Type B pancreatic cell (in vitro differentiated cells): ENCODE results near the gene SCARB1. TPM values are rescaled to one million over a fixed set of nuclear protein-coding genes. Genes with fewer than 3 reads are reported as not detected.

ENCODE experiments used
- DNase-seq: peaks from one replicate; pipeline ENCODE4 v3.0.0; 2021; ENCODE audit warnings: mixed read lengths; ENCODE audit not compliant: unreplicated experiment; ENCODE audit errors: extremely low spot score
- H3K27ac Mint-ChIP-seq: 2 replicates; pipeline ENCODE4 v1.8.0; 2021; ENCODE audit warnings: mild to moderate bottlenecking, mixed read lengths
- H3K27me3 Mint-ChIP-seq: 2 replicates; pipeline ENCODE4 v1.8.0; 2021; ENCODE audit warnings: mixed read lengths
- H3K36me3 Mint-ChIP-seq: 2 replicates; pipeline ENCODE4 v1.8.0; 2021; ENCODE audit warnings: mixed read lengths
- H3K4me1 Mint-ChIP-seq: one replicate; pipeline ENCODE4 v1.8.0; 2021; ENCODE audit warnings: mixed read lengths; ENCODE audit not compliant: unreplicated experiment
- H3K4me3 Mint-ChIP-seq: 2 replicates; pipeline ENCODE4 v1.8.0; 2021; ENCODE audit warnings: mild to moderate bottlenecking, mixed read lengths
- H3K9me3 Mint-ChIP-seq: 2 replicates; pipeline ENCODE4 v1.8.0; 2021; ENCODE audit warnings: mixed read lengths
- CTCF ChIP-seq: fragments of 200-600 bp; sonication (generic); conservative IDR thresholded peaks from 2 replicates; pipeline ENCODE4 v1.5.0; 2021; ENCODE audit warnings: antibody characterized with exemption, mild to moderate bottlenecking
- total RNA-seq: library from RNA; stranded (reverse); gene quantifications from 2 replicates; pipeline ENCODE4 v1.2.1, GENCODE V29; 2021; ENCODE audit warnings: low replicate concordance

The SCARB1 gene
- total RNA-seq, 1 donor from 2014 or later: 23.4 TPM

GRCh38 chr12:124744659-124745464, 118.8 kb downstream of the SCARB1 start:
- Mint-ChIP-seq H3K27me3 (no peaks in the 10 kb centered on the region), H3K27ac (peak overlapping the region; percentile 85), H3K4me1 (peaks cover 67% of the 10 kb centered on the region), H3K4me3 (peak overlapping the region; percentile 79), H3K9me3 (no peaks in the 10 kb centered on the region), H3K36me3 (no peaks in the 10 kb centered on the region)
- no peak for DNase-seq
- TF ChIP-seq CTCF: no peak

DNA sequence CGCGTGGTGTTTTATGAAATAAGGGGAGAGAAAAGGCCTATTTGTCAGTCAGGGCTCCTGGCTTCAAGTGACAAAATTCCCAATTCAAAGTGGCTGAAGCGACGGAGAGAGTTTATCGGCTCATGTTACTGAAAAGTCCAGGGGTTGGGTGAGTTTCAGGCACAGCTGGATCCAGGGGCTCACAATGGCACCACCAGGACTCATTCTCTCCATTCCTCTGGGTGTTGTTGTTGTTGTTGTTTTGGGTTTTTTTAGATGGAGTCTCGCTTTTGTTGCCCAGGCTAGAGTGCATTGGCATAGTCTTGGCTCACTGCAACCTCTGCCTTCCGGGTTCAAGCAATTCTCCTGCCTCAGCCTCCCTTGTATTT, 119.4 kb downstream of the SCARB1 start:
- H3K36me3 Mint-ChIP-seq: no peaks in the 10 kb centered on the region
- DNase-seq: no peak
- no peaks in the 10 kb centered on the region for H3K9me3 Mint-ChIP-seq
- H3K4me1 Mint-ChIP-seq: peaks cover 67% of the 10 kb centered on the region
- H3K27me3 Mint-ChIP-seq: no peaks in the 10 kb centered on the region
- H3K4me3 Mint-ChIP-seq: peak overlapping the region; percentile 2
- peak overlapping the region; percentile 61 for H3K27ac Mint-ChIP-seq
- TF ChIP-seq CTCF: no peak

DNA sequence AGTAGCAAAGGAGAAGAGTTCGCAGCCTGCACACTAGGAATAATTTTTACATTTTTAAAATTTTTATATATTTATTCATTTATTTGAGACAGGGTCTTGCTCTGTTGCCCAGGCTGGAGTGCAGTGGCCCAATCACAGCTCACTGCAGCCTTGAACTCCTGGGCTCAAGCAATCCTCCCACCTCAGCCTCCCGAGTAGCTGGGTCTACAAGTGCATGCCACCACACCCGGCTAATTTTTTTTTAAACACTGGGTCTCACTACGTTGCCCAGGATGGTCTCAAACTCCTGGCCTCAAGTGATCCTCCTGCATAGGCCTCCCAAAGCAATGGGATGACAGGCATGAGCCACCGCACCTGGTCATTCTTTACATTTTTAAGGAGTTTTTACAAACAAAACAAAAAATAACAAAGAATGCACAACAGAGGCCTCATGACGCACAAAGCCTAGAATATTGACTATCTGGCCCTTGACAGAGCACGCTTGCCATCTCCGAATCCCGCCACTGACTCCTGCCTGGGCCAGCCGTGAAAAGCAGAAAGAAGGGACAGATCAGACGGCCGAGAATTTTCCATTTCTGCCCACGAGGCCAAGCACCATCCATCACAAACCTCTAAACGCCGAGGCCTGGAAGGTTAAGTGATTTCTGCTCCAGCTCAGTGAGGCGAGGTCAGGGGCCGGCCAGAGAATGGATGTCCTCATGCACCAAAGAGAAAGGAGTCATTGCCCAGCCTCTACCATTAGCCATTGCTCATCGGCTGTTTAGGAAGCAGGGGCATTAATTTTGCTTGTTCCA, 120.0 kb downstream of the SCARB1 start:
- H3K27me3 Mint-ChIP-seq: no peaks in the 10 kb centered on the region
- peak overlapping the region; percentile 61 for H3K27ac Mint-ChIP-seq
- TF ChIP-seq CTCF: no peak
- no peaks in the 10 kb centered on the region for H3K36me3 Mint-ChIP-seq
- H3K4me3 Mint-ChIP-seq: peak overlapping the region; percentile 2
- DNase-seq: no peak
- H3K4me1 Mint-ChIP-seq: peaks cover 72% of the 10 kb centered on the region
- H3K9me3 Mint-ChIP-seq: no peaks in the 10 kb centered on the region

GRCh38 chr12:124742678-124743077, 121.0 kb downstream of the SCARB1 start:
- Mint-ChIP-seq H3K4me3 (no peak overlapping the region), H3K27ac (peak overlapping the region; percentile 41), H3K36me3 (no peaks in the 10 kb centered on the region), H3K27me3 (no peaks in the 10 kb centered on the region), H3K9me3 (no peaks in the 10 kb centered on the region), H3K4me1 (peaks cover 70% of the 10 kb centered on the region)
- DNase-seq: no peak
- no peak for TF ChIP-seq CTCF

DNA sequence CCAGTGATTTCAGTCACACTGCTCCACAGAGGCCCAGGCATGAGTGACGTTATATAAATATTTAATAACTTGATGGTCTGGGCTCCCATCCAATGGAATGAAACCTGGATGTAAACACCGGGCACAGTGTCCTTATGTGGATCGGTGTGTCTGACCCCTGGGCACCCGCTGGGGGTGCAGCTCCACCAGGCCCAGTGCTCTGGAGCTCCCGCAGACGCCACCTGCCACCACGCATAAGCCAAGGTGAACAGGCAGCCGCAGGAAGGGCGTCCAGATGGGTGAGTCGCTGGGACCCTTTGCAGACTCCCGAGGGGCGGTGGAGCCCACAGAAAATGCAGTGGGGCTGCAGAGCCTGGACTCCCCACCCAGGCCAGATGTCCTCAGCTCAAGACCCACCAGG, 121.6 kb downstream of the SCARB1 start:
- no peaks in the 10 kb centered on the region for H3K36me3 Mint-ChIP-seq
- no peak for DNase-seq
- H3K27ac Mint-ChIP-seq: peak overlapping the region; percentile 41
- peaks cover 70% of the 10 kb centered on the region for H3K4me1 Mint-ChIP-seq
- TF ChIP-seq CTCF: no peak
- no peaks in the 10 kb centered on the region for H3K27me3 Mint-ChIP-seq
- H3K9me3 Mint-ChIP-seq: no peaks in the 10 kb centered on the region
- no peak overlapping the region for H3K4me3 Mint-ChIP-seq
